ENCODE data around the gene LIMS1. TPM values are rescaled to one million over a fixed set of nuclear protein-coding genes. Genes with fewer than 3 reads are reported as not detected.
"Not testable (repeated sequence)": the region's sequence is repeated elsewhere in the genome, so short reads cannot be mapped to it uniquely, and the experiment has no call there.

Gene LIMS1
- total and polyA plus RNA-seq, 2 experiments from 2014 or later, result 82.0 to 122 TPM

- 0 out of 2 replicates have a peak overlapping the region, but pooled peaks have one; percentile 6 for H3K9ac ChIP-seq
- in situ Hi-C loops (cut with MboI), result no loop called here
- H4K20me1 ChIP-seq (ENCODE audit: insufficient read depth), result no peaks in the 10 kb centered on the region
- peaks cover 48% of the 10 kb centered on the region for H3K36me3 ChIP-seq (ENCODE audit: low read depth)
- no peaks in the 10 kb centered on the region for H3K79me2 ChIP-seq (ENCODE audit: insufficient read depth)
- H3K9me3 ChIP-seq (ENCODE audit: low read depth), result no peaks in the 10 kb centered on the region
- no peak overlapping the region for H2AFZ ChIP-seq
- H3F3A ChIP-seq (ENCODE audit: insufficient read depth), result peaks cover 31% of the 10 kb centered on the region; the same call in 1 of the 2 replicates
- H3K9me2 ChIP-seq (ENCODE audit: insufficient read depth), result no peaks in the 10 kb centered on the region
- no peaks in the 10 kb centered on the region for H3K27me3 ChIP-seq (replicated peaks; ENCODE audit: insufficient read depth)
- TF ChIP-seq EZH2phosphoT487 (IDR thresholded peaks at IDR 0.05; ENCODE audit: insufficient read depth, low read depth), result no peak
- TF ChIP-seq EZH2 (IDR thresholded peaks at IDR 0.05; ENCODE audit: insufficient read depth, poor library complexity, severe bottlenecking), result no peak
- peak overlapping the region; percentile 52 for H3K27ac ChIP-seq
- peaks cover 16% of the 10 kb centered on the region for H3K4me1 ChIP-seq (ENCODE audit: insufficient read depth)
- H3K4me3 ChIP-seq, result no peak overlapping the region
- H3K4me2 ChIP-seq (ENCODE audit: unreplicated experiment), result peak overlapping the region; percentile 29
- peak; percentile 87 for DNase-seq
- WGBS, 2 experiments (ENCODE audit: low coverage in 1 of 2, low lambda C conversion rate in 2 of 2, missing lambda C conversion rate in 2 of 2), result 47 to 53% methylated on average over 4 of the region's 4 CpGs
These were observed 41.9 kb upstream of the LIMS1 start for GRCh38 chr2:108492364-108492763.

- H3K79me2 ChIP-seq (ENCODE audit: insufficient read depth); H3K27me3 ChIP-seq (replicated peaks; ENCODE audit: insufficient read depth); H3K4me3 ChIP-seq; H3K9me2 ChIP-seq (ENCODE audit: insufficient read depth); H4K20me1 ChIP-seq (ENCODE audit: insufficient read depth); H2AFZ ChIP-seq; in situ Hi-C loops (cut with MboI); H3K9ac ChIP-seq; DNase-seq; H3K9me3 ChIP-seq (ENCODE audit: low read depth); H3K27ac ChIP-seq; H3K4me2 ChIP-seq (ENCODE audit: unreplicated experiment): not testable (repeated sequence)
- 67 to 83% methylated on average over 1 of the region's 3 CpGs for WGBS, 2 experiments (ENCODE audit: low coverage in 1 of 2, low lambda C conversion rate in 2 of 2, missing lambda C conversion rate in 2 of 2)
- Histone ChIP-seq H3K36me3 (ENCODE audit: low read depth) (peaks cover 15% of the 10 kb centered on the region; the same call in 1 of the 2 replicates), H3K4me1 (ENCODE audit: insufficient read depth) (peaks cover 15% of the 10 kb centered on the region), H3F3A (ENCODE audit: insufficient read depth) (peaks cover 17% of the 10 kb centered on the region; the same call in 1 of the 2 replicates)
These were observed 38.1 kb upstream of the LIMS1 start for GRCh38 chr2:108496167-108496566.

- H2AFZ ChIP-seq; H3K27me3 ChIP-seq (replicated peaks; ENCODE audit: insufficient read depth); H3K9me3 ChIP-seq (ENCODE audit: low read depth); H3K27ac ChIP-seq; H3F3A ChIP-seq (ENCODE audit: insufficient read depth); H3K4me1 ChIP-seq (ENCODE audit: insufficient read depth); H3K9ac ChIP-seq; in situ Hi-C loops (cut with MboI); H4K20me1 ChIP-seq (ENCODE audit: insufficient read depth); H3K79me2 ChIP-seq (ENCODE audit: insufficient read depth); H3K4me2 ChIP-seq (ENCODE audit: unreplicated experiment); H3K4me3 ChIP-seq; H3K9me2 ChIP-seq (ENCODE audit: insufficient read depth): not testable (repeated sequence)
- 76 to 83% methylated on average over 4 of the region's 4 CpGs for WGBS, 2 experiments (ENCODE audit: low coverage in 1 of 2, low lambda C conversion rate in 2 of 2, missing lambda C conversion rate in 2 of 2)
- peaks cover 18% of the 10 kb centered on the region; the same call in 1 of the 2 replicates for H3K36me3 ChIP-seq (ENCODE audit: low read depth)
- peak; percentile 12 for DNase-seq
These were observed 26.6 kb upstream of the LIMS1 start for GRCh38 chr2:108507620-108508019.

DNA sequence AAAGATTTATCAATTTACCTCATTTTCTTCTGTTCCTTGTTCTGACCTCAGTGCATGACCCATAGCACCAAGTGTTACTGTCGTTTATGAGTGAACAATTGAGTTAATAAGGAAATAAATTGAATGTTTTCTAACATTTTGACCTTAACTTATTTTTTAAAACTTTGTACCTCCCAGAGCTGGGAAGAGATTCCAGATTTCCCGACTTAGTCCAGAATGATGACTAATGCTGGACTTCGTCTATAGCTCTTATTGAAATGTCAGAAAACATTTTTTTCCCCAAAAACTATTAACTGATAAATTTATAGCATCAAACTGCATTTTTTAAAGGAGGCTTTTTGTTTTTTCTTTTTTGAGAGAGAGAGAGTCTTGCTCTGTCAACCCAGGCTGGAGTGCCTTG is 21.8 kb upstream of the LIMS1 start:
- H3K79me2 ChIP-seq (ENCODE audit: insufficient read depth); H3K4me1 ChIP-seq (ENCODE audit: insufficient read depth); H3K9ac ChIP-seq; in situ Hi-C loops (cut with MboI); H3F3A ChIP-seq (ENCODE audit: insufficient read depth); H3K27me3 ChIP-seq (replicated peaks; ENCODE audit: insufficient read depth); H3K9me3 ChIP-seq (ENCODE audit: low read depth); H3K36me3 ChIP-seq (ENCODE audit: low read depth); H3K4me3 ChIP-seq; H2AFZ ChIP-seq; H3K4me2 ChIP-seq (ENCODE audit: unreplicated experiment); H4K20me1 ChIP-seq (ENCODE audit: insufficient read depth); H3K9me2 ChIP-seq (ENCODE audit: insufficient read depth): not testable (repeated sequence)
- peak; percentile 45 for DNase-seq
- 10 to 12% methylated on average over 3 of the region's 3 CpGs for WGBS, 2 experiments (ENCODE audit: low coverage in 1 of 2, low lambda C conversion rate in 2 of 2, missing lambda C conversion rate in 2 of 2)
- H3K27ac ChIP-seq, result peak overlapping the region; percentile 12; the same call in 1 of the 2 replicates

DNA sequence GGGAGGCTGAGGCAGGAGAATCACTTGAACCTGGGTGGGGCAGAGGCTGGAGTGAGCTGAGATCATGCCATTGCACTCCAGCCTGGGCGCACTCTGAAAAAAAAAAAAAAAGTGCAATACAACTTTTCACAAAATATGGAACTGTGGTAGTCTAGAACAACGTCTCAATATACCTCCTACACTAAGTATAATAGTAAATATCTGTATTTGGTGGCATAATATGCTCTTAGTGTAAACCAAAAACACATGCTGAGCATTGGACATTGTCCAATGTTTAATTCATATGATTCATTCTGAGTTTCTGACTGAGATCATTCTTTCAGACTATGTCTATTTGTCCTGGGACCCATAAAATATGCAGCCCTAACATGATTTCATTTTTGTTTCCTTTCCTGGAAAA is 19.8 kb upstream of the LIMS1 start:
- H2AFZ ChIP-seq; H3K27me3 ChIP-seq (replicated peaks; ENCODE audit: insufficient read depth); H3K4me1 ChIP-seq (ENCODE audit: insufficient read depth); in situ Hi-C loops (cut with MboI); H3K9me3 ChIP-seq (ENCODE audit: low read depth); H3K9me2 ChIP-seq (ENCODE audit: insufficient read depth); H3K9ac ChIP-seq; H4K20me1 ChIP-seq (ENCODE audit: insufficient read depth); H3F3A ChIP-seq (ENCODE audit: insufficient read depth); H3K79me2 ChIP-seq (ENCODE audit: insufficient read depth); H3K4me3 ChIP-seq; H3K36me3 ChIP-seq (ENCODE audit: low read depth): not testable (repeated sequence)
- peak overlapping the region; percentile 74 for H3K27ac ChIP-seq
- DNase-seq, result peak; percentile 28
- 2 to 11% methylated on average over 2 of the region's 2 CpGs for WGBS, 2 experiments (ENCODE audit: low coverage in 1 of 2, low lambda C conversion rate in 2 of 2, missing lambda C conversion rate in 2 of 2)
- peak overlapping the region; percentile 35 for H3K4me2 ChIP-seq (ENCODE audit: unreplicated experiment)

DNA sequence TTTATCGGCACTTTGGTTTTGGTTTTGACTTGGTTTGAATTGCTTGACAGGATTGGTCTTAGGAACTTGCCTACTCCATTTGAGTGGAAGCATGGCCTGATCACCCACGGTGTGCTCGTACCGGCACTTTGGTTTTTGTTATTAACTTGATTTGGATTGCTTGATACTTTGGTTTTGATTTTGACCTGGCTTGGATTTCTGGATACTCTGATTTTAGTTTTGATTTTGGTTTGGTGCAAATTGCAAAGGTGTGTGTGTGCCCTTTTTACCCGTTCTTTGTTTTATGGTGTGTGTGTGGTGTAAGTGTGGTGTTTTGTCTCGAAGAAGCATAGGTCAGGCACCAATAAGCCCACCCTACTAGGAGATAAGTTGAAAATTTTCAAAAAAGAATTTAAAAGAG is 9.6 kb upstream of the LIMS1 start:
- H3K79me2 ChIP-seq (ENCODE audit: insufficient read depth); H3K4me3 ChIP-seq; H2AFZ ChIP-seq; H3K27ac ChIP-seq; H3K36me3 ChIP-seq (ENCODE audit: low read depth); DNase-seq; H3K9me3 ChIP-seq (ENCODE audit: low read depth); H3F3A ChIP-seq (ENCODE audit: insufficient read depth); H3K4me1 ChIP-seq (ENCODE audit: insufficient read depth); H3K27me3 ChIP-seq (replicated peaks; ENCODE audit: insufficient read depth); in situ Hi-C loops (cut with MboI); H3K9ac ChIP-seq; H4K20me1 ChIP-seq (ENCODE audit: insufficient read depth); H3K9me2 ChIP-seq (ENCODE audit: insufficient read depth); H3K4me2 ChIP-seq (ENCODE audit: unreplicated experiment): not testable (repeated sequence)
- WGBS, 2 experiments (ENCODE audit: low coverage in 1 of 2, low lambda C conversion rate in 2 of 2, missing lambda C conversion rate in 2 of 2), result 86 to 100% methylated on average over 4 to 5 of the region's 6 CpGs

GRCh38 chr2:108525258-108525657 is 9.0 kb upstream of the LIMS1 start:
- H3K27me3 ChIP-seq (replicated peaks; ENCODE audit: insufficient read depth); H3K4me2 ChIP-seq (ENCODE audit: unreplicated experiment); H3K4me1 ChIP-seq (ENCODE audit: insufficient read depth); H3K9me3 ChIP-seq (ENCODE audit: low read depth); H3K9me2 ChIP-seq (ENCODE audit: insufficient read depth); H3K4me3 ChIP-seq; H2AFZ ChIP-seq; in situ Hi-C loops (cut with MboI); H3K36me3 ChIP-seq (ENCODE audit: low read depth); H3F3A ChIP-seq (ENCODE audit: insufficient read depth); H3K9ac ChIP-seq; DNase-seq; H3K27ac ChIP-seq; H3K79me2 ChIP-seq (ENCODE audit: insufficient read depth); H4K20me1 ChIP-seq (ENCODE audit: insufficient read depth): not testable (repeated sequence)

All from GM23248 (cell line).